ENCODE measurements around the gene PPFIBP2. TPM values are rescaled to one million over a fixed set of nuclear protein-coding genes. Genes with fewer than 3 reads are reported as not detected.
"Not testable (repeated sequence)": the region's sequence is repeated elsewhere in the genome, so short reads cannot be mapped to it uniquely, and the experiment has no call there.

The PPFIBP2 gene
- total RNA-seq, 4 donors from 2014 or later = 28.1 to 61.1 (median 49.4) TPM

- intact Hi-C loops (cut with DNase I) = no loop called here
- Histone ChIP-seq H3K27me3 (no peaks in the 10 kb centered on the region), H3K4me3 (no peak overlapping the region), H3K4me1 (no peaks in the 10 kb centered on the region), H3K27ac (no peak overlapping the region), H3K36me3 (peaks cover 18 to 100% (median 18%) of the 10 kb centered on the region in 3 donors), H3K9me3 (no peaks in the 10 kb centered on the region)
- TF ChIP-seq POLR2A (IDR thresholded peaks at IDR 0.05) = no peak
- no peak for DNase-seq
- WGBS, 2 donors = 57% methylated on average over 4 of the region's 9 CpGs; no CpG with 5 or more reads in 1 of the 2 donors
These were observed 137.9 kb downstream of the PPFIBP2 start for GRCh38 chr11:7651700-7652099.

DNA sequence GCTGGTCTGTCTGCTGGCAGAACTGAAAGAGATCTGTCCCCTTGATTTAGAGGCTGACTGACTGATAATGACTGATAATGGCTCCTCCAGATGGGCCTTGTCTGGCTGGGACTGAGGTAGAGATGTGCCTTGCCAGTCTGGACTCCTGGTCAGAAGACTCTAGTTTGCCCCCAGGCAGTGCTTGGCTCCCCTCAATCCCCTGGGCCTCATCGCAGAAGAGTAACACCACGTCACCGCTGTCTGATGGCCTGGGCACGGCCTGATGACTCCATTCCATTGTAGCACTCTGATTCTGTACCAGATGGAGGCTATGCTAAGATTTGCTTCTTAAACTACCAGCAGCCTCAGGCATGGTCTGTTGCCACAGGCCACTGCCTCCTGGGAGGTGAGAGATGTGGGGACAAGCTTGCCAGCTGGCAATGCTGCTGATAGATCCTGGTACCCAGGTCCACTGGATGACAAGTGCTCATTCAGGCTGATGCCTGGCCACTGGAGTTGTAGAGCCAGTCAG lies 140.5 kb downstream of the PPFIBP2 start:
- intact Hi-C loops (cut with DNase I) = no loop called here
- DNase-seq = no peak
- TF ChIP-seq POLR2A (IDR thresholded peaks at IDR 0.05) = no peak
- TF ChIP-seq, protein P1, sequence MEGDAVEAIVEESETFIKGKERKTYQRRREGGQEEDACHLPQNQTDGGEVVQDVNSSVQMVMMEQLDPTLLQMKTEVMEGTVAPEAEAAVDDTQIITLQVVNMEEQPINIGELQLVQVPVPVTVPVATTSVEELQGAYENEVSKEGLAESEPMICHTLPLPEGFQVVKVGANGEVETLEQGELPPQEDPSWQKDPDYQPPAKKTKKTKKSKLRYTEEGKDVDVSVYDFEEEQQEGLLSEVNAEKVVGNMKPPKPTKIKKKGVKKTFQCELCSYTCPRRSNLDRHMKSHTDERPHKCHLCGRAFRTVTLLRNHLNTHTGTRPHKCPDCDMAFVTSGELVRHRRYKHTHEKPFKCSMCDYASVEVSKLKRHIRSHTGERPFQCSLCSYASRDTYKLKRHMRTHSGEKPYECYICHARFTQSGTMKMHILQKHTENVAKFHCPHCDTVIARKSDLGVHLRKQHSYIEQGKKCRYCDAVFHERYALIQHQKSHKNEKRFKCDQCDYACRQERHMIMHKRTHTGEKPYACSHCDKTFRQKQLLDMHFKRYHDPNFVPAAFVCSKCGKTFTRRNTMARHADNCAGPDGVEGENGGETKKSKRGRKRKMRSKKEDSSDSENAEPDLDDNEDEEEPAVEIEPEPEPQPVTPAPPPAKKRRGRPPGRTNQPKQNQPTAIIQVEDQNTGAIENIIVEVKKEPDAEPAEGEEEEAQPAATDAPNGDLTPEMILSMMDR (IDR thresholded peaks at IDR 0.05) = no peak
- no peaks in the 10 kb centered on the region for H3K9me3 ChIP-seq
- H3K27me3 ChIP-seq = no peaks in the 10 kb centered on the region
- peaks cover 18 to 84% (median 18%) of the 10 kb centered on the region in 3 donors for H3K36me3 ChIP-seq
- no peaks in the 10 kb centered on the region for H3K4me1 ChIP-seq
- WGBS, 2 donors = 90 to 94% methylated on average over 2 to 3 of the region's 4 CpGs
- no peak overlapping the region for H3K27ac ChIP-seq
- H3K4me3 ChIP-seq = no peak overlapping the region

DNA sequence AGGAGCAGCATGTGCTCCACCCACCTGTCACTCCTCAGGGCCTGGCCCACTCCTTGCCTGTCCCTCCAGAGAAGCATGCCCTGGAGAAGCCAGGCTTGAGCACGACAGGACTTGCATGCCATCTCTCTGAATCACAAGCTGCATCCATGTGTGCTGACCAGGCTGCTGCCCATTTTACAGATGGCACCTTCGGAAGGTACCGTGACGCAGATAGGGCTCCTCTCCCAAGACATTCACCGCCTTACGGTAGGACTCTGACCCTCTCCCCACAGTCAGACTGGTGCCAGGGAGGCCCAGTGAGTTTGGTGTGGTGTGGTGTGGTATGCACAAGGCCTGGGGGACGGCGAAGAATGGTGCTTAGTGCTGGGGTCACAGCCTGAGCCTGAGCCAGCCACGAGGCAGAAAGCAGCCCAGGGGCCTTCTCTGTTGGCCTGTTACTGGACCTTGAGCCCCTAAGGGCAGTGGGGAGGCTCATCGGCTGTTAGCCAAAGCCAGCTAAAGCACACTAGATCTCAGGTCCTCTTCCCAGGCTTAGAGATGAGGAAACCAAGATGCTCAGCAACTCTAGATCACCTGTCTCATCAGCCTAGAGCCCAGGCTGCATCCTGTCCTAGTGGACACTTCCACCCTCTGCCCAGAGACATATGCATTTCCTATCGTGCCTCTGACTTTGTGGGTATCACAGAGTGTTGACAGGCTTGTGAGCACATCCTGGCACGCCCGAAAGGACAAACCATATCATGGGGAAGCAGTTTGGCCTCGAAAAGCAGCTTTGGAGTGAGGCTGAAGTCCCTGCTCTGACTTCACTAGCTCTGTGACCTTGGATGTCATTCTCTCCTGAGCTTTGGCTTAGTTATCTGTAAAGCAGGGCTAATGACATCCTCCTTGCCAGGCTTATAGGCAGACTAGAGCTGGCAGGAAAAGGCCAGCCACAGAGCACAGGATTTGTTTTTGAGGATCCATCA lies 141.7 kb downstream of the PPFIBP2 start:
- Histone ChIP-seq H3K27ac (no peak overlapping the region), H3K4me1 (no peaks in the 10 kb centered on the region), H3K27me3 (no peaks in the 10 kb centered on the region), H3K4me3 (no peak overlapping the region), H3K9me3 (no peaks in the 10 kb centered on the region), H3K36me3 (peaks cover 18 to 71% (median 18%) of the 10 kb centered on the region in 3 donors)
- intact Hi-C loops (cut with DNase I) = loop anchor here (5.0 kb wide), 1 partner anchor 83 kb away; no protein-coding TSS in a partner anchor
- DNase-seq = no peak
- WGBS, 2 donors = 43 to 65% methylated on average over 2 to 6 of the region's 14 CpGs
- TF ChIP-seq, protein P1 (IDR thresholded peaks at IDR 0.05) = no peak
- no peak for TF ChIP-seq POLR2A (IDR thresholded peaks at IDR 0.05)

DNA sequence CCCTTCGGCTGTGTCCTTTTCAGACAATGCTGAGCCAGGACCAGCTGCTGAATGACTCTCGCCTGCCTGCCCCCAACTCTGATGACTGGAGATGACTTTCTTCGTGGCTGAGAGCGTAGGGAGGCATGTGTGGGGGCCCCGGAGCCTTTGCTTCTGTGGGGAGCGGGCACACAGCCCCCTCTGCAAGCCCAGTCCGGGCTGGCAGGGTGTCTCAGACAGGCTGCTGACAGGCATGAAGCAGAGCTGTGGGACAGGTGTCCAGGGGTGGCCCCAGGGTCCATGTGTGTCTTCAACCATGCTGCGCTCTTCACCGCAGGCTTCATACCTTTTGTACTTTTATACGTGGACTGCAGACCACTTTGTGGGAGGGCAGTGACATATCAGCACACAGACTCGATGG lies 142.9 kb downstream of the PPFIBP2 start:
- DNase-seq = no peak
- no peak for TF ChIP-seq POLR2A (IDR thresholded peaks at IDR 0.05)
- TF ChIP-seq, protein P1 (IDR thresholded peaks at IDR 0.05) = no peak
- intact Hi-C loops (cut with DNase I) = loop anchor here (5.0 kb wide), 1 partner anchor 84 kb away; no protein-coding TSS in a partner anchor
- no peaks in the 10 kb centered on the region for H3K4me1 ChIP-seq
- no peak overlapping the region for H3K4me3 ChIP-seq
- no peaks in the 10 kb centered on the region for H3K27me3 ChIP-seq
- peaks cover 9 to 60% (median 13%) of the 10 kb centered on the region in 3 donors for H3K36me3 ChIP-seq
- peak overlapping the region in 1 of 4 donors; percentile 33 for H3K27ac ChIP-seq
- no peaks in the 10 kb centered on the region for H3K9me3 ChIP-seq
- 76 to 89% methylated on average over 3 to 9 of the region's 11 CpGs for WGBS, 2 donors

- intact Hi-C loops (cut with DNase I) = loop anchor here (5.0 kb wide), 1 partner anchor 85 kb away; no protein-coding TSS in a partner anchor
- H3K4me1 ChIP-seq = no peaks in the 10 kb centered on the region
- H3K27ac ChIP-seq = peak overlapping the region in 1 of 4 donors; percentile 33
- no peak for DNase-seq
- TF ChIP-seq, protein P1 (IDR thresholded peaks at IDR 0.05) = peak in 5 of 6 experiments; percentile 37 to 76 (median 54)
- no peak for TF ChIP-seq POLR2A (IDR thresholded peaks at IDR 0.05)
- H3K9me3 ChIP-seq = no peaks in the 10 kb centered on the region
- no peaks in the 10 kb centered on the region for H3K27me3 ChIP-seq
- peaks cover 9 to 52% (median 13%) of the 10 kb centered on the region in 3 donors for H3K36me3 ChIP-seq
- H3K4me3 ChIP-seq = no peak overlapping the region
- WGBS, 2 donors = 28 to 54% methylated on average over 7 to 15 of the region's 15 CpGs
These were observed 143.7 kb downstream of the PPFIBP2 start for GRCh38 chr11:7657306-7658025.

DNA sequence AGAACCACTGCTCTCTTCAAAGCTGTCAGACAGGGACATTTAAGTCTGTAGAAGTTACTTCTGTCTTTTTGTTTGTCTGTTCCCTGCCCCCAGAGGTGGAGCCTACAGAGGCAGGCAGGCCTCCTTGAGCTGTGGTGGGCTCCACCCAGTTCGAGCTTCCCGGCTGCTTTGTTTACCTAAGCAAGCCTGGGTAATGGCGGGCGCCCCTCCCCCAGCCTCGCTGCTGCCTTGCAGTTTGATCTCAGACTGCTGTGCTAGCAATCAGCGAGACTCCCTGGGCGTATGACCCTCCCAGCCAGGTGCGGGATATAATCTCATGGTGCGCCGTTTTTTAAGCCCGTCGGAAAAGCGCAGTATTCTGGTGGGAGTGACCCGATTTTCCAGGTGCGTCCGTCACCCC lies 149.7 kb downstream of the PPFIBP2 start:
- H3K27ac ChIP-seq; H3K4me3 ChIP-seq; H3K9me3 ChIP-seq; intact Hi-C loops (cut with DNase I); H3K27me3 ChIP-seq; DNase-seq: not testable (repeated sequence)
- Histone ChIP-seq H3K36me3 (peaks cover 0 to 46% (median 0%) of the 10 kb centered on the region in 3 donors), H3K4me1 (peaks cover 0 to 26% (median 3%) of the 10 kb centered on the region in 3 donors)
- 74% methylated on average over 5 of the region's 16 CpGs; no CpG with 5 or more reads in 1 of the 2 donors for WGBS, 2 donors

Measured in esophagus squamous epithelium (tissue), 5 donors.